ENCODE measurements around the gene PERM1.

Gene PERM1

GRCh38 chr1:956636-957035, 25.3 kb downstream of the PERM1 start:
- no peak overlapping the region for H3K9ac ChIP-seq (ENCODE audit: low read depth, low read length, poor library complexity, severe bottlenecking)
- peaks cover 14% of the 10 kb centered on the region for H4K20me1 ChIP-seq (ENCODE audit: insufficient read depth, low read length, poor library complexity, severe bottlenecking)
- H3K27me3 ChIP-seq (ENCODE audit: insufficient read depth, low read length, poor library complexity, severe bottlenecking): no peaks in the 10 kb centered on the region
- peaks cover 29% of the 10 kb centered on the region for H3K79me2 ChIP-seq (ENCODE audit: insufficient read depth, low read length)
- TF ChIP-seq, protein P1, sequence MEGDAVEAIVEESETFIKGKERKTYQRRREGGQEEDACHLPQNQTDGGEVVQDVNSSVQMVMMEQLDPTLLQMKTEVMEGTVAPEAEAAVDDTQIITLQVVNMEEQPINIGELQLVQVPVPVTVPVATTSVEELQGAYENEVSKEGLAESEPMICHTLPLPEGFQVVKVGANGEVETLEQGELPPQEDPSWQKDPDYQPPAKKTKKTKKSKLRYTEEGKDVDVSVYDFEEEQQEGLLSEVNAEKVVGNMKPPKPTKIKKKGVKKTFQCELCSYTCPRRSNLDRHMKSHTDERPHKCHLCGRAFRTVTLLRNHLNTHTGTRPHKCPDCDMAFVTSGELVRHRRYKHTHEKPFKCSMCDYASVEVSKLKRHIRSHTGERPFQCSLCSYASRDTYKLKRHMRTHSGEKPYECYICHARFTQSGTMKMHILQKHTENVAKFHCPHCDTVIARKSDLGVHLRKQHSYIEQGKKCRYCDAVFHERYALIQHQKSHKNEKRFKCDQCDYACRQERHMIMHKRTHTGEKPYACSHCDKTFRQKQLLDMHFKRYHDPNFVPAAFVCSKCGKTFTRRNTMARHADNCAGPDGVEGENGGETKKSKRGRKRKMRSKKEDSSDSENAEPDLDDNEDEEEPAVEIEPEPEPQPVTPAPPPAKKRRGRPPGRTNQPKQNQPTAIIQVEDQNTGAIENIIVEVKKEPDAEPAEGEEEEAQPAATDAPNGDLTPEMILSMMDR (conservative IDR thresholded peaks at IDR 0.05; ENCODE audit: low read length): no peak
- peaks cover 15% of the 10 kb centered on the region for H3K4me1 ChIP-seq (ENCODE audit: insufficient read depth, low read length, poor library complexity, severe bottlenecking)
- no peaks in the 10 kb centered on the region for H3K9me3 ChIP-seq (ENCODE audit: insufficient read depth, low read depth, low read length)
- no peaks in the 10 kb centered on the region for H3F3A ChIP-seq (ENCODE audit: low read depth)
- no peaks in the 10 kb centered on the region for H3K9me2 ChIP-seq (replicated peaks; ENCODE audit: low read depth, low read length)
- no peak overlapping the region for H3K4me3 ChIP-seq (ENCODE audit: low read length, poor library complexity, severe bottlenecking)
- peaks cover 40% of the 10 kb centered on the region; the same call in 1 of the 2 replicates for H3K36me3 ChIP-seq (ENCODE audit: insufficient read depth, low read length)
- H3K4me2 ChIP-seq (ENCODE audit: low read depth, low read length, poor library complexity, severe bottlenecking): peak overlapping the region; percentile 98
- no peak overlapping the region for H2AFZ ChIP-seq (ENCODE audit: low read length)

DNA sequence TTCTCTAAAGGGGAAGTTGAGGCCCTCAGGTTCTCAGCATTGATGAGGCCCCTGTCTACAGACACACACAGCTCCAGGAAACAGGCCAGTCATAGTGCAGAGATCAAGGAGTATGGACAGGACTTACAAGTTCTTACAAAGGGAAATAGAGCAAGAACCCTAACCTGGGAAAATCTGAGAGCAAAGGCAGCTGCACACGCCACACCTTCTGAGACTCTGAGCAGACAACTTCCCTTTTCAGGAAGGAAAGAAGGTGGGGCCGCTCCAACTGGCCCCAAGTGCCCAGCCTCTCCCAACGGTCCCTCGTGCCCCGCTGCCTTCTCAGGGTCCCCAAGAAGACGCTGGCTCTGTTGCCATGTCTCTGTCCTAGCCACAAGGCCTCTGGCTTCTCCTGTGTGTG, 26.4 kb downstream of the PERM1 start:
- TF ChIP-seq, protein P1 (conservative IDR thresholded peaks at IDR 0.05; ENCODE audit: low read length): no peak
- TF ChIP-seq EZH2phosphoT487 (IDR thresholded peaks at IDR 0.05; ENCODE audit: borderline replicate concordance): no peak
- Histone ChIP-seq H3K4me3 (ENCODE audit: low read length, poor library complexity, severe bottlenecking) (no peak overlapping the region), H3K9me3 (ENCODE audit: insufficient read depth, low read depth, low read length) (no peaks in the 10 kb centered on the region), H3K27me3 (ENCODE audit: insufficient read depth, low read length, poor library complexity, severe bottlenecking) (no peaks in the 10 kb centered on the region), H3K79me2 (ENCODE audit: insufficient read depth, low read length) (peaks cover 29% of the 10 kb centered on the region), H3K4me2 (ENCODE audit: low read depth, low read length, poor library complexity, severe bottlenecking) (no peak overlapping the region), H3K9ac (ENCODE audit: low read depth, low read length, poor library complexity, severe bottlenecking) (no peak overlapping the region), H3K36me3 (ENCODE audit: insufficient read depth, low read length) (peaks cover 45% of the 10 kb centered on the region; the same call in 1 of the 2 replicates), H2AFZ (ENCODE audit: low read length) (no peak overlapping the region), H3K9me2 (replicated peaks; ENCODE audit: low read depth, low read length) (no peaks in the 10 kb centered on the region), H3F3A (ENCODE audit: low read depth) (no peaks in the 10 kb centered on the region), H4K20me1 (ENCODE audit: insufficient read depth, low read length, poor library complexity, severe bottlenecking) (peaks cover 14% of the 10 kb centered on the region), H3K4me1 (ENCODE audit: insufficient read depth, low read length, poor library complexity, severe bottlenecking) (peaks cover 12% of the 10 kb centered on the region)

DNA sequence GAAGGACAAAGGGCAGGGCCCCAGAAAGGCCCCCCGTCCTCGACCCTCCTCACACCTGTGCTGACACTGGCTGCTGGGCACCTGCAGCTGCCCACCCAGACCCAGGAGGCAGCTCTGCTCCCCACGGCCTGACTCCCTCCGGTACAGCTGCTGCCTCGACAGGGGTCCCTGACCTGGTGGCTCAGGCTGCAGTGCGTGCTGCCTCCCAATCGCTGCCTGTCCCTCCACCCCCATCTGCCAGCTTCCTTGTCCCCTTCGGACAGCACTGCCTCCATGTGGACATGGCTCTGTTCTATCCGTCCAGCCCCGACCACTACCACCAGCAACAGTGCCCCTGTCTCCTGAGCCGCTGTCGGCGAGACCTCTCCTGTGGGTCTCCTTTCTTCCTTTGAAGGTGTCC, 27.0 kb downstream of the PERM1 start:
- peaks cover 50% of the 10 kb centered on the region; the same call in 1 of the 2 replicates for H3K36me3 ChIP-seq (ENCODE audit: insufficient read depth, low read length)
- H3K9me3 ChIP-seq (ENCODE audit: insufficient read depth, low read depth, low read length): no peaks in the 10 kb centered on the region
- no peaks in the 10 kb centered on the region for H3K9me2 ChIP-seq (replicated peaks; ENCODE audit: low read depth, low read length)
- TF ChIP-seq, protein P1 (conservative IDR thresholded peaks at IDR 0.05; ENCODE audit: low read length): no peak
- TF ChIP-seq EZH2phosphoT487 (IDR thresholded peaks at IDR 0.05; ENCODE audit: borderline replicate concordance): no peak
- no peak overlapping the region for H3K4me3 ChIP-seq (ENCODE audit: low read length, poor library complexity, severe bottlenecking)
- no peak overlapping the region for H3K4me2 ChIP-seq (ENCODE audit: low read depth, low read length, poor library complexity, severe bottlenecking)
- H2AFZ ChIP-seq (ENCODE audit: low read length): no peak overlapping the region
- H3K4me1 ChIP-seq (ENCODE audit: insufficient read depth, low read length, poor library complexity, severe bottlenecking): peaks cover 12% of the 10 kb centered on the region
- peaks cover 14% of the 10 kb centered on the region for H4K20me1 ChIP-seq (ENCODE audit: insufficient read depth, low read length, poor library complexity, severe bottlenecking)
- peaks cover 29% of the 10 kb centered on the region for H3K79me2 ChIP-seq (ENCODE audit: insufficient read depth, low read length)
- H3F3A ChIP-seq (ENCODE audit: low read depth): no peaks in the 10 kb centered on the region
- no peaks in the 10 kb centered on the region for H3K27me3 ChIP-seq (ENCODE audit: insufficient read depth, low read length, poor library complexity, severe bottlenecking)
- H3K9ac ChIP-seq (ENCODE audit: low read depth, low read length, poor library complexity, severe bottlenecking): no peak overlapping the region

All from Loucy (cell line).